HEK293 (cell line): ENCODE results near the gene RIMKLA.
A peak's percentile ranks its signal among the peaks of the same experiment; 100 is the strongest.

Source experiments
- CTCF ChIA-PET: fragments of 350-600 bp; formaldehyde crosslinking; extraction: SDS; loops from one replicate; lab custom pipeline; 2021; ENCODE audit warnings: antibody characterized with exemption; lab: Yijun Ruan, JAX
- POLR2A ChIA-PET: fragments of 300-600 bp; formaldehyde crosslinking; extraction: SDS; loops from one replicate; lab custom pipeline; 2020; ENCODE audit warnings: antibody characterized with exemption, inconsistent platforms; lab: Yijun Ruan, JAX
- H3K27ac ChIP-seq: fragments of 200-500 bp; sonication (Bioruptor generic); 2 replicates; pipeline ENCODE4 v1.5.1; 2014; ENCODE audit warnings: low read depth, low read length, control low read depth, inconsistent platforms; ENCODE audit errors: extremely low read depth
- H3K36me3 ChIP-seq, 2 experiments: fragments of 200-500 bp in 1 of 2; sonication (Bioruptor generic) in 1 of 2; 1 replicate in 1 of 2; 2 replicates in 1 of 2; pipeline ENCODE4 v1.5.1; 2014 to 2017; ENCODE audit warnings: inconsistent platforms in 2 of 2, low read length in 2 of 2; ENCODE audit not compliant: control insufficient read depth in 2 of 2, insufficient read depth in 1 of 2
- H3K4me1 ChIP-seq: fragments of 200-500 bp; sonication (Bioruptor generic); 2 replicates; pipeline ENCODE4 v1.5.1; 2014; ENCODE audit warnings: mild to moderate bottlenecking, low read length, inconsistent platforms; ENCODE audit not compliant: control insufficient read depth, insufficient read depth
- H3K4me3 ChIP-seq: 2 replicates; pipeline ENCODE4 v1.5.1; 2011; ENCODE audit warnings: low read depth, mild to moderate bottlenecking, control low read depth, low read length, moderate library complexity
- H3K9me3 ChIP-seq: fragments of 200-500 bp; sonication (Bioruptor generic); 2 replicates; pipeline ENCODE4 v1.5.1; 2014; ENCODE audit warnings: low read depth, low read length, inconsistent platforms; ENCODE audit not compliant: control insufficient read depth, insufficient read depth
- AEBP2 ChIP-seq: fragments of 450-650 bp; formaldehyde crosslinking; IDR thresholded peaks from 2 replicates; pipeline ENCODE4 v1.5.1; 2016; ENCODE audit warnings: missing biosample characterization, missing genetic modification characterization, borderline replicate concordance
- HIC1 ChIP-seq: fragments of 450-650 bp; formaldehyde crosslinking; IDR thresholded peaks from 2 replicates; pipeline ENCODE4 v1.5.1; 2016; ENCODE audit warnings: missing biosample characterization, missing genetic modification characterization
- HOXC10 ChIP-seq: sonication (generic); formaldehyde crosslinking; IDR thresholded peaks from 2 replicates; pipeline ENCODE4 v1.8.1; 2023; ENCODE audit warnings: mild to moderate bottlenecking, missing genetic modification reagents
- KLF7 ChIP-seq: fragments of 450-650 bp; formaldehyde crosslinking; IDR thresholded peaks from 2 replicates; pipeline ENCODE4 v1.5.1; 2016; ENCODE audit warnings: missing biosample characterization, missing genetic modification characterization, borderline replicate concordance
- KLF8 ChIP-seq: fragments of 450-650 bp; formaldehyde crosslinking; IDR thresholded peaks from 2 replicates; pipeline ENCODE4 v1.5.1; 2016; ENCODE audit warnings: missing biosample characterization, missing genetic modification characterization
- TCF7L2 ChIP-seq: IDR thresholded peaks from 2 replicates; pipeline ENCODE4 v1.6.1; 2011; ENCODE audit warnings: low read depth, mild to moderate bottlenecking, inconsistent platforms, low read length, moderate library complexity, borderline replicate concordance
- TRIM28 ChIP-seq: IDR thresholded peaks from 2 replicates; pipeline ENCODE4 v1.6.1; 2011; ENCODE audit warnings: low read length, control low read depth, borderline replicate concordance
- YY1 ChIP-seq: fragments of 450-650 bp; formaldehyde crosslinking; IDR thresholded peaks from 2 replicates; pipeline ENCODE4 v1.5.1; 2018; ENCODE audit warnings: missing biosample characterization, missing genetic modification characterization
- YY2 ChIP-seq: fragments of 450-650 bp; formaldehyde crosslinking; IDR thresholded peaks from 2 replicates; pipeline ENCODE4 v1.5.1; 2016; ENCODE audit warnings: missing biosample characterization, missing genetic modification characterization
- ZBTB6 ChIP-seq: fragments of 450-650 bp; formaldehyde crosslinking; IDR thresholded peaks from 2 replicates; pipeline ENCODE4 v1.5.1; 2017; ENCODE audit warnings: missing biosample characterization, missing genetic modification characterization
- ZBTB7A ChIP-seq: fragments of 450-650 bp; formaldehyde crosslinking; IDR thresholded peaks from 2 replicates; pipeline ENCODE4 v1.5.1; 2016; ENCODE audit warnings: low read depth, missing biosample characterization, missing genetic modification characterization
- ZBTB8A ChIP-seq: fragments of 450-650 bp; formaldehyde crosslinking; IDR thresholded peaks from 2 replicates; pipeline ENCODE4 v1.5.1; 2016; ENCODE audit warnings: missing biosample characterization, missing genetic modification characterization
- ZIC2 ChIP-seq: fragments of 450-650 bp; formaldehyde crosslinking; IDR thresholded peaks from 2 replicates; pipeline ENCODE4 v1.5.1; 2016; ENCODE audit warnings: missing biosample characterization, missing genetic modification characterization
- ZNF133 ChIP-seq: fragments of 450-650 bp; formaldehyde crosslinking; IDR thresholded peaks from 2 replicates; pipeline ENCODE4 v1.5.1; 2016; ENCODE audit warnings: missing biosample characterization, missing genetic modification characterization
- ZNF280D ChIP-seq: fragments of 450-650 bp; formaldehyde crosslinking; IDR thresholded peaks from 2 replicates; pipeline ENCODE4 v1.5.1; 2016; ENCODE audit warnings: missing biosample characterization, missing genetic modification characterization
- ZNF473 ChIP-seq: fragments of 450-650 bp; formaldehyde crosslinking; IDR thresholded peaks from 2 replicates; pipeline ENCODE4 v1.5.1; 2017; ENCODE audit warnings: missing biosample characterization, missing genetic modification characterization
- ZNF48 ChIP-seq: fragments of 450-650 bp; formaldehyde crosslinking; IDR thresholded peaks from 2 replicates; pipeline ENCODE4 v1.5.1; 2016; ENCODE audit warnings: missing biosample characterization, missing genetic modification characterization
- ZNF510 ChIP-seq: fragments of 450-650 bp; formaldehyde crosslinking; IDR thresholded peaks from 2 replicates; pipeline ENCODE4 v1.5.1; 2018; ENCODE audit warnings: mild to moderate bottlenecking, missing genetic modification characterization, missing biosample characterization; ENCODE audit not compliant: insufficient replicate concordance
- ZNF521 ChIP-seq: fragments of 450-650 bp; formaldehyde crosslinking; IDR thresholded peaks from 2 replicates; pipeline ENCODE4 v1.5.1; 2017; ENCODE audit warnings: missing biosample characterization, mild to moderate bottlenecking, missing genetic modification characterization
- ZNF529 ChIP-seq: fragments of 450-650 bp; formaldehyde crosslinking; IDR thresholded peaks from 2 replicates; pipeline ENCODE4 v1.5.1; 2017; ENCODE audit warnings: missing genetic modification characterization, missing biosample characterization; ENCODE audit not compliant: insufficient replicate concordance
- ZNF585B ChIP-seq: fragments of 450-650 bp; formaldehyde crosslinking; IDR thresholded peaks from 2 replicates; pipeline ENCODE4 v1.5.1; 2016; ENCODE audit warnings: missing biosample characterization, missing genetic modification characterization
- ZNF624 ChIP-seq: fragments of 450-650 bp; formaldehyde crosslinking; IDR thresholded peaks from 2 replicates; pipeline ENCODE4 v1.5.1; 2017; ENCODE audit warnings: missing biosample characterization, missing genetic modification characterization
- ZNF792 ChIP-seq: fragments of 450-650 bp; formaldehyde crosslinking; IDR thresholded peaks from 2 replicates; pipeline ENCODE4 v1.5.1; 2016; ENCODE audit warnings: missing biosample characterization, missing genetic modification characterization
- ZNF830 ChIP-seq: fragments of 450-650 bp; IDR thresholded peaks from 2 replicates; pipeline ENCODE4 v1.5.0; 2018; ENCODE audit warnings: missing biosample characterization, missing genetic modification characterization, low read depth, mild to moderate bottlenecking, moderate library complexity

Gene RIMKLA

GRCh38 chr1:42372796-42373195 is 7.8 kb upstream of the RIMKLA start:
- Histone ChIP-seq H3K27ac (no peak overlapping the region), H3K9me3 (no peaks in the 10 kb centered on the region), H3K36me3 (no peaks in the 10 kb centered on the region), H3K4me3 (no peak overlapping the region), H3K4me1 (no peaks in the 10 kb centered on the region)
- TF ChIP-seq ZNF624 (tag by site-specific recombination), result no peak
- no peak for TF ChIP-seq ZNF792 (tag by site-specific recombination)
- TF ChIP-seq ZNF133 (tag by site-specific recombination), result no peak
- TF ChIP-seq TCF7L2, result no peak
- CTCF ChIA-PET, result no interaction called here
- POLR2A ChIA-PET, result no interaction called here

- no peaks in the 10 kb centered on the region for H3K36me3 ChIP-seq
- ChIA-PET CTCF (no interaction called here), POLR2A (no interaction called here)
- H3K4me3 ChIP-seq, result peak overlapping the region; percentile 66
- peaks cover 2% of the 10 kb centered on the region; the same call in 1 of the 2 replicates for H3K4me1 ChIP-seq
- no peaks in the 10 kb centered on the region for H3K9me3 ChIP-seq
- no peak overlapping the region; the same call in 1 of the 2 replicates for H3K27ac ChIP-seq
- TF ChIP-seq ZNF585B (tag by site-specific recombination), result no peak
- TF ChIP-seq HIC1 (tag by site-specific recombination), result no peak
- TF ChIP-seq YY2 (tag by site-specific recombination), result no peak
- TF ChIP-seq ZNF521, result no peak
- no peak for TF ChIP-seq AEBP2
- no peak for TF ChIP-seq ZNF280D
- no peak for TF ChIP-seq ZNF48 (tag by site-specific recombination)
- no peak for TF ChIP-seq ZNF529 (tag by site-specific recombination)
- no peak for TF ChIP-seq KLF7
- peak; percentile 95 for TF ChIP-seq ZBTB8A (tag by site-specific recombination)
- no peak for TF ChIP-seq KLF8 (tag by site-specific recombination)
- TF ChIP-seq HOXC10 (CRISPR knock-in tag), result no peak
- TF ChIP-seq ZNF510 (tag by site-specific recombination), result no peak
- peak; percentile 55 for TF ChIP-seq ZIC2 (tag by site-specific recombination)
- no peak for TF ChIP-seq YY1
- no peak for TF ChIP-seq ZNF473
- no peak for TF ChIP-seq ZNF830
- no peak for TF ChIP-seq ZBTB7A (tag by site-specific recombination)
- TF ChIP-seq TRIM28, result no peak
- TF ChIP-seq ZBTB6, result no peak
Measured at GRCh38 chr1:42379794-42380585, 602 bp upstream of the RIMKLA start.
